NCI-H2107 treated with DMSO at 0.1 percent for 48 hours (cell line): Measurements from ENCODE around the gene SERPINA9.
"Not testable (repeated sequence)": the region's sequence is repeated elsewhere in the genome, so short reads cannot be mapped to it uniquely, and the experiment has no call there.

Source experiments
- DNase-seq: peaks from one replicate; lab custom pipeline; 2025; ENCODE audit not compliant: unreplicated experiment; lab: John Stamatoyannopoulos, UW

The SERPINA9 gene

GRCh38 chr14:94428610-94429009, 47.4 kb downstream of the SERPINA9 start:
- no peak for DNase-seq

DNA sequence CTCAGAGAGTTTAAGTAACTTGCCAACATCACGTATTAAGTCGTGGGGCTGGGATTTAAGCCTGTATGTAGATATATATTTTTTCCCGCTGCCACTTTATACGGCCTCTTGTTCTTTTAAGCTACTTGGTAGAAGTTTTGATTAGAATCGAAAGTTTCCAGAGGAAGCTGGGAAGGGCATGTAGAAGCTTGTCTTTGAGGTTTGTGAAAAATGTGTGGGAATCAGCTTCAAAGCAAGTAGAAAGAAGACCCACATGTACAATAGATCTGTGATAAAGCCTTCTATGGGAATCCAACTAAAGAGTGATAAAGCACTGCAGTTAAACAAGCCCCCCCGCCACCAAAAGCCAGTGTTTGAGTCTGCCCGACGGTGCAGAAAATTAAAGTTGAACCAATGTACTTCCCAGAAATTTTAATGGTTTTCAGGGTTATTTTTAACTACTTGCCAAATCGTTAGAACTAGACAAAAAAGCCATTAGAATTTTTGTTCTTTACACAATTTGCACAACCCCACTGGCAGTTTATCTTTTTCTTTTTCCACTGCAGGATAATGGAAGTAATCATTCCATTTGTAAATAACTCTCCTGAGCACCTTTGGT, 48.9 kb downstream of the SERPINA9 start:
- no peak for DNase-seq

DNA sequence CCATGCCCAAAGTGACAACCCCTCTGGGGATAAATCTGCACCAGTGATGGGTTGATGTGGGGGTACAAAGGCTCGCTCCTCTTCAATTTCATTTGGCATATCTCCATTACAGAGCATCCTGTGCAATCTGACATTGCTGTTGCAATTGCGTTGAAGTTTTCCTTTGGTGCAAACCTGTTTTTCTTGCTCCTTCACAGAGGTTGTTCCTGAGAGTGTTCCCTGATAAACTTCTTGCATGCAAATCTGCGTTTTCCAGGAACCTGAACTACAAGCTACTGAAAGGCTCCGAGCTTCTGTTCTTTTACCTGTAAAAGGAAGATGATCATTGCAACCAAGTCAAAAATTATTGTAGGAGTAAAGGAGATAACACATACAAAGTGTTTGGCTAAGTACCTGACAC, 49.5 kb downstream of the SERPINA9 start:
- no peak for DNase-seq

DNA sequence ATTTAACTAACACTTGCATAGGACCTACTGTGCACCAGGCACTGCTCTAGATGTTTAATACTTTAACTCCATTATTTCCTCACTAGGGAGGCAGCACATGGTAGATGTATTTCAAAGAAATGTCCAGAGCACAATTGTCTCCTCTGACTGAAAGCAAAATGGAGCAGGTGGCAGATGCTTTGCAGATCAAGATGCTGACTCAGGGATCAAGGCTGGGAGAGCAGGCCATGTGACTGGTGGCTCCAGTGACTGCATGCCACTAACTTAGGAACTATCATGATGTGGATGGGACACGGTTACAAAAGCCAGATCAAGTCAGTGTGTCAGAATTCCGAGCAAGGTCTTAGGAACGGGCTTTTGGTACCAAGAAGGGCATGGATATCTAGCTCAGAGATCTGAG, 51.6 kb downstream of the SERPINA9 start:
- DNase-seq: no peak

DNA sequence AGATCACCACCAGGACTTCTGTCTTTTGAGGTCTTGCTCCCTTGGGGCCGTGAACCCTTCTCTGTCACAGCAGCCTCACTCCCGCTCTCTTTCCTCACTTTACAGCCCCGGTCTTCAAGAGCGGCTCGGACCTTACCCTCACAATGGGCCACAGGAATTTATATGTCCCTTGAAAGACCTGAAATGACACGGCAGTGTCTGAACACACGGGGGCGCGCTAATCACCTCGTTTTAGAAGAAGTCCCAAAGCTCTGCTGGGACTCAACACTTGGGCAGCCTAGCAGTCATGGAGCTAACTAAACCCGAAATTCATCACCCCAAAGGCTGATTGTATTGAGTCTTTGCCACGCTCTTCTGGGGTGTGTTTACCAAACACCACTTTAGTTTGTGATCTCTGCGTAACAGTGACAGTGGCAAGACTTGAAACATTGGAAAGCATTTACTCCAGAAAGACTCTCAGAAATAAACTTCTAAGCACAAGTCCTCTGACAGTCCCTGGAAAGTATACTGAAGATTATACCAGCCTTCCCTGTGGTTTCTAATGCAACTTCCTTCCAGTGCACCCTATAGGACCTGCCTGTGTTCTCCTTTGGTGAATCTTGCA, 52.4 kb downstream of the SERPINA9 start:
- DNase-seq: peak; percentile 17

- no peak for DNase-seq
These were observed 54.7 kb downstream of the SERPINA9 start for GRCh38 chr14:94421316-94421715.

GRCh38 chr14:94417497-94418205, 58.3 kb downstream of the SERPINA9 start:
- DNase-seq: not testable (repeated sequence)
